Hematopoietic multipotent progenitor cell (in vitro differentiated cells): ENCODE measurements around the gene FAHD1. TPM values are rescaled to one million over a fixed set of nuclear protein-coding genes. Genes with fewer than 3 reads are reported as not detected.
A peak's percentile ranks its signal among the peaks of the same experiment; 100 is the strongest.

Experiments used
- DNase-seq, 3 donors: peaks; one replicate each; pipeline ENCODE4 v3.0.0-alpha.2; 2011 to 2015; ENCODE audit warnings: low read depth in 2 of 3, low spot score in 2 of 3
- total RNA-seq: library from RNA; depleted of rRNA; stranded (reverse); fragments of >200 nt; gene quantifications from one replicate; pipeline ENCODE4 v1.2.3, GENCODE V29; 2012

Gene FAHD1
- total RNA-seq, 1 donor = 46.6 TPM

DNA sequence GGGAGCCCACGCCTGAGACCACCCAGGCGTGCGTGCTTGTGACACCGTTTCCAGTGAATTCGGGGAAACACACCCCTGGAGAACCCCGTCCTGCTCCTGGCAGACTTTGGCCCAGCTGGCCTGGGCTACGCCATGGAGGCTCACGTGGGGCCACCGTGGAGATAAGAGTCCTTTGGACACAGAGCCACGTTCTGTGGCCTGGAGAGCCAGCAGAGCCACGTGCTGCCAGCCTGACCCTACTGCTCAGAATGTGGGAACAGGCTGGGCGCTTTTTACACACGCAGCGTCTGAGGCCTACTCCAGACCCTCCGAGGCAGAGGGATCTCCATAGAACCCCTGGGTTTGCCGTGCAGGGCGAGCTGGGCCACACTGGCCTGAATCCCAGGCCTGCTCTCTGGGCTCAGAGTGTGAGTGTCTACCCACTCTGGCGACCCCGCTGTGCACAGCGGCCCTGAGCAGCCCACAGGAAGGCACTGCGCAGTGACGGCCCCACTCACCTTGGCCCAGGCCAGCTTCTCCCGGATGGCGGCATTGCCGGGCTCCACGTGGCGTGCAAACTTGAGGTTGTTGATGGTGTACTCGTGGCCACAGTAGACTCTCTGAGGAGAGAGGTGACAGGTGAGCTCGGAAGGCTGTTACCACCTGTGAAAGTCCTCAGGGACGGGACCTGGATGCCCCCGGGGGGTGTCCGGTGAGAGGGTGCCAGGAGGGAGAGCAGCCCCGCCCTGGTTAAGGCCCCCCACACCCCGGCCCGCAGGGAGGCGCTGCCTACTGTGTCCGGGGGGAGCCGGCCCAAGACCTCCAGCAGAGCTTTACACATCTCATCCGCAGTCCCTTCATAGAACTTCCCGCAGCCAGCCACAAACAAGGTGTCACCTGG, 10.4 kb upstream of the FAHD1 start:
- no peak for DNase-seq

DNA sequence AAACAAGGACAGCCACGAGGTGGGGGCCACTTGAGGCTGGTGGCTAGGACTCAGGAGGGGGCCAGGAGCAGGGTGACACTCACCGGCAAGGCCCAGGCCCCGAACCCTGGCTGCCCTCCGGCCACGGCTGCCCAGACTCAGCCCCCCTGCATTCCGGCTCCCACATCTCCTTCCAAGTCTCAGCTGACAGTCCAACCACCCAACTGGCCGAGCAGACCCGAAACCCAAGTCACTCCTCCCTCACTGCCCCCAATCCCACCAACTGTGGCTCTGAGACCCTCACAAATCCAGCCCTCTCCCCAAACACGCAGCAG, 9.8 kb upstream of the FAHD1 start:
- no peak for DNase-seq

DNA sequence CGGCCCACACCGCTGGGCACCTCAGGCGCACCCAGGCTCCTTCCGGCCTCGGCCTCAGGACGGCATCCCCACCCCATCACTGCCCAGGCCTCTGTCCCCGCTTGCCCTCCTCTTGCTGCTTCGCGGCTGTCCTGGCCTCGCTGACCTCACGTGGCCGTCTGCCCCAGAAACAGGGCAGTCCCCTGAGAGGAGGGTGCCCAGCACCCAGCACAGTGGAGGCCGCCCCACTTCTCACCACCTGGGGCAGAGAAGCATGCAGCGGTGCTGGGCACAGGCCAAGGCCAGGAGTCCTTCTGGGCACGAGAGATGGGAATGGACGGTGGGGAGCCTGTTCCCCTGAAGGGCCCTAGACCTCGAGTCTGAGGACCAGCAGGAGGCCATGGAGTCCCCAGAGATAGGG, 9.3 kb upstream of the FAHD1 start:
- no peak for DNase-seq

DNA sequence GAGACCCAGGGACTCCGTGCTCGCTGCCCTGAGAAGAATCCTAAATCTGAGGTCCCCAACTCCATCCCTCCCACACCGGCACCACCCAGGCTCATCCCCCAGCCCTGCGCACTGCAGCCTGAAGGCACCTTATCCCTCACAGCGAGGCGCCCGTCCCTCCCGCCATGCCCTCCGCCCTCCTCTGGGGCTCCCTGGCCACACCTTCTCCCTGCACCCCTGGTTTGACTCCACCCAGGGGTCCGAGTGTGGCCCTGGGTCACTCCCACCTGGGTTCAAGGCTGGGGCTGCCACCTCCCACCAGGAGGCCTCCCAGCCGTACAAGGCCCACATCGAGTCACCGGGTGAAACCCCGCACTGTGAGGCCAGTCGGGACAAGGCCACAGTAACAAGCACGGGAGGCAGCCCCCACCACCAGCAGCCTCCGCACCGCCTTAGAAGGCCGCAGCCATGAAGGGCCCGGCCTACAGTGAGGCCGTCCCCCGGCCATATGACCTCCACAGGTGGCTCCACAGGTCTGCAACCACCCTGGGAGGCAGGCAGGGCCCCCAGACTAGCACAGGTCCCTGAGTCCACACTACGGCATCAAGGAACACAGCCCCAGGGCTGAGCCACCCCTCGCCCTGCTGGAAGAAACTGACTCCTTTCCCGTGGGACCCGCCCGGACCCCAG, 8.7 kb upstream of the FAHD1 start:
- DNase-seq = no peak

DNA sequence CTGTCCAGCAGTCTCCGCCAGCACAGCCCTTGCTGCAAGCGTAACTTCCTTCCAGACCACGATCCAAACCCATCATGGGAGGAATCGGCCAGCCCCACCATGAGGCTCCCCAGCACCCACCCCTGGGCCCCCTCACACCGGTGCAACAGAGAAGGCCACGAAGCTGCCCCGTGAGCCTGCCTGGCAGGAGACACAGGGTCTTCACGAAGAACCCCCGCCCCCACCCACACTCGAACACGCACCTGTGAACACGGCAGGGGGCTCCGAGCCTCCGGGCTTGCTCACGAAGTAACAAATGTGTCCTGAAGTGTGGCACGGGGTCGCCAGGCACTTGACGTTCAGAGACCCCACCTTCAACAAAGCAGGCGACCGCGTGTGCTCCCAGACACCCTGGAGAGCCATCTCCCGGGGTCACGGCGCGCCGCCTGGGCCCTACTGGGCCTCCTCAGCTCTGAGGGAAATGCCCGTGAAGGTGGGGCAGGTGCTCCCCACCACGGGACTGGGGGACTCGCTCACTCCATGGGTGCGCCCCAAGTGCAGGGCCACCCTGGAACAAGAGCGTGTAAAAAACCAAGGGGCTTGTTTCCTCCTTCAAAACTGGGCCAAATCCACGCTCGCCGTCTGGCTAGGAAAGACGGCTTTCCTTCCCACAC, 8.0 kb upstream of the FAHD1 start:
- DNase-seq = no peak

DNA sequence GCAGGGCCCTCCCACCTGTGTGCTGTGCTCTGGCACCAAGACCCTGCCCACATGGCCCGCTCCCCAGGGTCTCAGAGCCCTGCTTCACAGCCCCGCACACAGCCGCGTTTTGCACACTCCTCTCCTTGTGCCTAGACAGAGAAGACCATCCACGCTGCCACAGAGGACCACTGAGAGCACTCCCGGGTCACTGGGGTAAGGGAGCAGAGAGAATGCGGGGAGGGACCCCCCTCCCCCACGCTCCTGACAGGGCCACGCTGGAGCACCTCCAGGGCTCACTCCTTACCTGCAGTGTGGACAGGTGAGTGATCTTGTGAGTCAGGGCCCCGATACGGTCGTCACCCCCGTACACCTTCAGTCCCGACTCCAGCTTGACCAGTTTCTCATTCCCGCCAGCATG, 7.4 kb upstream of the FAHD1 start:
- no peak for DNase-seq

DNA sequence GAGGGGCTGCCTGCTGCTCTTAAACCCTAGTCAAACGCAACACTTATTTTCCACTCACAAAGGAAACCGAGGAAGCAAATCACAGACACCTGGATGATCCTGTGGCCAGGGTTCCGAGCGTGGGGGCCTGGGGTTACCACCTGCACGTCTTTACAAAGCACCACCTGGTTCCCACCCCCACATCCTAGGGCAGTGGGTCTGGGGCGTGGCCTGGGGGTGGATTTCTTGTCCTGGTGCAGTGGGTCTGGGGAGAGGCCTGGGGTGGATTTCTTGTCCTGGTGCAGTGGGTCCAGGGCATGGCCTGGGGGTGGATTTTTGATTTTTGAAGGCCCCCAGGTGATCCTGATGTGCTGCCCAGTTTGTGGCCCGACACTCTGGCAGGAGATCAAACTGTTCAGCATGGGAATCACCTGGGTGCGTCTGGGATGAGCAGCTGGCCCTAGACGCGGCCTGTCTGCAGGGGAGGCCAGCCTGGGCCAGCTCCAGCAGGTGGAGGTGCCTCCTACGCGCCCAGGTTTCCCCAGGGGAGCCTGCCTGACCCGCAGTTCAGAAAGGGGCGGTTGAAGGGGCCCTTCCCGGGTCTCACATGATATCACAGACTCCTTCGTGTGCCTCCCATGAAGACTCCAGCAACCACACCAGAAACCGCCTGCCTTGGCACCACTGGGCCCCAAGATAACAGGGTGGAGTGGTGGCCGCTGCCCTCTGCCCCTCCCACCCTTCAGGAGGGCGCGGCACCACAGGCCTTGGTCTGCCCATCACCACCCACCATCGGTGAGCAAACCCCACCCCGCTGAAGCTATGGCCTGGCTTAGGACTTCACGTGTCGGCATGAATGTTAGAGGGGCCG, 6.7 kb upstream of the FAHD1 start:
- no peak for DNase-seq

DNA sequence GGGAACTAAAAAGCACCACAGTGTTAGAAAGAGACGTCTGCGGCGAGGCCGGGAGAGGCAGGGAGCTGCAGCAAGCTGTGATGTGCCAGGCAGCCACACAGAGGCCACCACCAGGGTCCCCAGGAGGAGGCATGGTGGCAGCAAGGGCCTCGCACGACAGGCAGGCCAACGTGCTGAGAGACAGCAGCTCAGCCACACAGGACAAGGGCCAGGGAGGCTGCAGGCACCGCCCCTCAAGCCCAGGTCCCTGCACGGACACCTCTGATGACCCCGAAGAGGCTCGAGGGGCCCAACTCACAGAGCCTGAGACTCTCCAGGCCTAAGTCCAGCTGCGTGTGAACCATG, 6.1 kb upstream of the FAHD1 start:
- DNase-seq = no peak

DNA sequence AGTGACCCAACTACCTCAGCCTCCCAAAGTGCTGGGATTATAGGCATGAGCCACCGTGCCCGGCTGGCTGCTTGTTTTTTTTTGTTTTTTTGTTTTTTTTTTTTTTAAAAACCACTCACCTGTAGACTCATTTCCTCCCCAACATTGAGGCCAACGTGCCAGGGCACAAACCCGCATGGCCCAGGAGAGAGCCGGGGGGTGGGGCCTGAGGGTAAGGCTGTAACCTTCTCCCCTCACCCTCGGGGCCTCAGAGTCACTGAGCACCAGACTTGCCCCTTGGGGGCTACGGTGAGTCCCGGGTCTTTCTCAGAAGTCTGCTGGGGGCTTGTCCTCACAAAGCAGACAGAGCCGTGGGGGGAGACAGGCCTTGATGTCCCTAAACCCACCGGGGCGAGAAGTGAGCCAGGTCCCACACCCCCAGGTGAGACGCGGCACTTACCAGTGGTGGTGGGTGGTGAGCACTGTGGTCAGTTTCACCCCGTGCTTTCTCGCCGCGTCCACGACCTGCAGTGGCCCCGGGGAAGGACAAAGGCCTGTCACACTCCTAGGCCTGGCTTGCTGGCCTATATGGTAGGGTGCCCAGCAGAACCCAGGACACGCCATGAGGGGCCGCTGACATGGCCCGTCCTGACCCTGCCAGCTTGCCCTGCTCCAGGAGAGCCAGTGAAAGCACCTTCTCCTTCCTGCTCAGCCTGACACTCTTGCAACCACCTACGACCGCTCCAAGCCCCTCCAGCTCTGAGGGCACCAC, 5.0 kb upstream of the FAHD1 start:
- no peak for DNase-seq

DNA sequence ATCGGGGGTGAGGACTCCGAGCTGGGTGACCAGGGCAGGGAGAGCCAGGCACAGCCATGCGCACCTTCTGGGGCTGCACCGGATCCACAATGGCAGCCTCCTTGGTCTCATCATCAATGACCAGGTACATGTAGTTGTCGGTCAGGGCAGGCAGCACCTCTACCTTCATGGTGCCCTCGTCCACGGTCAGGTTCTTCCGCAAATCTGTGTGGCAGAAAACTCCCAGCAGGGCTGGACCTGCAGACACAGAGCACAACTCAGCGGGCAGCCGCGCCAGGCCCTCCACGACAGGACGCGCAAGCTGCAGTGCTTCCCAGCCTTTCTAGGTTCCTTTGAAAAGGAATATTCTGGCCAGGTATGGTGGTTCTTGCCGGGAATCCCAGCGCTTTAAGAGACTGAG, 4.2 kb upstream of the FAHD1 start:
- DNase-seq = no peak

DNA sequence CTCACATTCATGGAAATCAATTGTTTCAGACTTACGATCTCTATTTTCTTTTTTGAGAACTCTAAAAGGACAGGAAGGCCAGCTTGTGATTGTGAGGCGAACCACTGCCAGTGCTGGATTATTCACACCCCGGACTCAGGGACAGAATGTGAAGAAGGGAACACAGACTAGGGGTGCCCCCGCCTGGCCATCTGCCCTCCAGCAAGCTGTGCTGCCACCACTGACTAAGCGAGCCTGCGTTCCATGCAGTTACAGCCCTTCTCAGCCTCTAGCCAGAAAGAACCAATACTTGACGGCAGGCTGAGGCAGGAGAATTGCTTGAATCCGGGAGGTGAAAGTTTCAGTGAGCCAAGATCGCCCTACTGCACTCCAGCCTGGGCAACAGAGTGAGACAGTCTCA, 3.2 kb upstream of the FAHD1 start:
- peak in 2 of 3 donors; percentile 40 for DNase-seq

DNA sequence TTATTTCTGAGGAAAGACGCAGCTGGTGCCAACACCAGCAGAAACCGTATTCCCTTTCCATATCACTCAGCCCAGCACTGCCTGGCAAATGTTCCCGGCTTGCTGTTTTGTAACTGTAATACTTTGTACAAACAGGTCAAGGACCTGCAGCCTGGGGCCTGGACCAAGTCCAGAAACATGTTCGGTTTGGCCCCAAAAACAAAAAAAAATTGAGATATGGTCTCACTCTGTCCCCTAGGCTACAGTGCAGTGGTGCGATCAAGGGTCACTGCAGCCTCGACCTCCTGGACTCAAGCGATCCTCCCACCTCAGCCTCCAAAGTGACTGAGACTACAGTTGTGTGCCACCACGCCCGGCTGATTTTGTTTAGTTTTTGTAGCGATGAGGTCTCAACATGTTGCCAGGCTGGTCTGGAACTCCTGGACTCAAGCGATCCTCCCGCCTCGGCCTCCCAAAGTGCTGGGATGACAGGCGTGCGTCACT, 1.6 kb upstream of the FAHD1 start:
- DNase-seq = no peak

DNA sequence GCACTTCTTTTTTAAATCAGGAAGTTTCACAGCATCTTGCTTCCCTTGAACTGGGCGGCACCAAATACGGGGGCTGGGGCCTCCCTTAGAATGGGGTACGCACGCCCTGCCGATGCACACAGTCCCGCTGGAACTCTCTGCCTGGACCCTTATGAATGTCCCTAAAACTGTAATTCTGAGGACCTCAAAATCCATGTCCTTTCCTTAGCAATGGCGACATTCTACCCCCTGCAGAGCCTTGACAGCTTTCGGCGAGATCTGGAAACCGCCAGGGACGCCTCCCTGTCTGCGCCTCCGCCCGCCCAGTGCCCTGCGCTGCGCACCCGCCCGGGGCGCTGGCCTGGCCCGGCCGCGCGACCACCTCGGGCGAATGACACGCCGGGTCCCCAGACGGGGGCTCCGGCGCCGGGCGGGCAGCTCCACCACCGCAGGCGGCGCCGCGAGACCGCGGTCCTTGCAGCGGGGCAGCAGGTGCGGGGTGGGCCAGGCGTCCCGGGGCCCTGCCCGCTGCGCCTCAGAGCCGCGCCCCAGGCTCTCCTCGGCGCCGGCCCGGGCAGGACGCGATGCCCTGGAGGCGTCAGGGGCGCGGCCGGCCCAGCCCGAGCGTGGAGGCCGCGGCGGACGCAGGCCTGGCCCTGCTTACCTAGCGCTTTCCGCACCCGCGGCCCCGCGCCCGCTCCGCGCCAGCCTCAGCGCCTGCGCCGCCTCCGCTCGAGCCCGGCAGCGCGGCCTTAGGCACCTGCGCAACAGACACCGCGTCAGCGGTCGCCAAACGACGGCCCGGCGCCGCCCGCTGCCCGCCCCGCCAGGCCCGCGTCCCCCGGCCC, 929 bp upstream of the FAHD1 start:
- peak; percentile 72 to 77 (median 73) for DNase-seq

DNA sequence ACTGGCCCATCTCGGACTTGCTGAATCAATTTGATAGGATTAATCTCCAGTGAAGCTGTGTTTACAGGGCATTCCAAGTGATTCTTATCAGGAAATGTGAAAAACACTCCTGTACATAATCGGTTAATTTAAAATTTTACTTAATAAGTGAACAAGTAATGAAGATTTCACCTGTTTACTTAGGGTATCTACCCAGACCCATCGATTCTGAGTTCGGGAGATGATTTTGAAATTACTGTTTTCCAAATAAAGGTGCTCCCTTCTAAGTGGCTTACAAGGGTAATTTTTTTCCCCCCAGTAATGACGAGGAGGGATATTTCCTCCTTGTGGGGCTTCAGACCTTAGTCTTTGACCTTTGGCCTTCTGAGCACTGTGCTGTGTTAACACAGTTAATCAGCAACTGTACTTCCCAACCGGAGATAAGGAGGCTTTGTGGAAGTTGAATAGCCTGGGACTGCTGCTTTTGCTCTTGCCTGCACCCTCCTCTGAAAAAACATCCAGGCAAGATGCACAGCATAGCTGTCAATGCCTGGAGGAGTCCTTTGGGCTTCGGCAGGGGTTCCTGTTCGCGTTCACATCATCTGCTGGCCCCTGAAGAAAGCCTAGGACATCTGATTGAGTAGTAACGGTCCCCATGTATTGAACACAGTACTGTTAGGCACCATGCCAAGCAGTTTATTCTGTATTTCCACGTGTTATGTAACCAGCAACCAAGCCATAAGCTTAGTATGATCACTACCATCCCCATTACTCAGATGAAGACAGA, 1.8 kb downstream of the FAHD1 start:
- no peak for DNase-seq

DNA sequence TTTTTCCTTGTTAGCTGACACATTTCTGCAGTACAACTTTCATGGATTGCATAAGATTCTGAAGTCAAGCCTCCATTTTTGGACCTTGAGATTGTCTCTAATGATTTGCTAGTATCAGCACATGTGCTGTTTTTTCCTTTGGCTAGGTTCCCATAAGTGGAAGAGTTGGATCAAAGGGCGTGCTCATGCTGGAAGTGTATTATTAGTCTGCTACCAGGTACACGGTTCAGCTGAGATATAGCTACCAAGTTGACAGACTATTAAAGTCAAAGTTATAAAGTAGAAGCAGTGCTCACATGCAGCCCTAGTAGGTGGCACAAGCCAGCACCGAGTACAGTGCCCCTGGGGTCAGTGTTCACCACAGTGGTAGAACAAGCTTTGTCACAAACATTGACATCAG, 3.2 kb downstream of the FAHD1 start:
- no peak for DNase-seq

DNA sequence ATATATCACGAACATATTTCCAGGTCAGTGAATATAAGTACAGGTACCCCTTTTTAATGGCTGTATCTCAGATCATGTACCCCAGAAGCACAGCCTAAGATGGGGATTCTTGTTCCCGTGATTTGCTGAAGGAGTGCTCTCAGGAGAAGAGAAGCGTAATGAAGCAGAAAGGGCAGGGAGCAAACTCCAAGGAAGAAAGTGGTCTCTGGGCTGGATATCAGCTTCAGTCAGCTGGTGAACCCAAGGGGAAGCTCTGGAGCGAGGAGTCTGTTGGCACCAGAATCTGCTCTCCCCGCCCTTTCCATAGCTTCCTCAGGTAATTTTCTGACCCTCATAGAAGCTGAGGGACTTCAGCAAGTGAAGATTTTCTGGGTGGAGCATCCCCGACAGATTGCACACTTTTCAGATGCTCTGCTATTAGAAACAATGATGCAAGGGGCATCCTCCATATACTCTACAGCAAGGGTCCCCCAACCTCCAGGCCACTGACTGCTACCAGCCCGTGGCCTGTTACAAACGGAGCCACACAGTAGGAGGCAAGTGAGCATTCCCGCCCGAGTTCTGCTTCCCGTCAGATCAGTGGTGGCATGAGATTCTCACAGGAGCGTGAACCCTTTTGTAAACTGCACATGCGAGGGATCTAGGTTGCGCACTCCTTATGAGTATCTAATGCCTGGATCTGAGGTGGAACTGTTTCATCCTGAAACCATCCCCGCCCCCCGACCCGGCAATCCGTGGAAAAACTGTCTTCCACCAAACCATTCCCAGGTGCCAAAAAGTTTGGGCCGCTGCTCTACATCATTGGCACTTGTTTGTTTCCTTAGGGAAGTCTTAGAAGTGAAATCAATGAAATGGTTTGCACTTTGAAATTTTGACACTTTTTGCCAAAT, 4.4 kb downstream of the FAHD1 start:
- no peak for DNase-seq

DNA sequence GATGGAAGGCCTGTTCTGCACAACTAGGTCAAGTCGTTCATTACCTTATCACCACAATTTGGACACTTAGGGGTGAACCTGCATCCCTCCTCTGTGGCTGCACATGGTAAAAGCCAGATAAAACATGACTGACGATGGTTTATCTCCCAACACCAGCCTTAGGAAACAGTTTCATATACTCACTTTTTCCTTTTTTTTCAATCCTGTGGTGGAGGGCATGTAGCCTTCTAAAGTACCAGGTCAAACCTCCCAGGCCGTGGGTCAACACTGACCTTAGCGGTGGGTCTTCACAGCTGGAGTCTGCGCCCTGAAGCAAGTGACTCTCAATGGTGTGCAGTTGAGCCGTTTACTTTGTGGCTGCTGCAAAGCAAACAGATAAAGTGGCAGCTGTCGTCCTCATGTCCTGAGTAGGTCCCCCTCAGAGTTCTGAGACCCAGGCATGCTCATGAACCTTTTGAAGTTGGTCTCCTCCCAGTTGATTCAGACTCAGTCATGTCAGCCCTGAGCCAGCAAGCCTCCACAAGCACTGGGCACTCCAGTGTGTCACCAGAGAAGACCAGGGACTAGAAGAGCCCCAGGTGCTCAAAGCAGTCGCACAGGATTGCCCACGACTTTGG, 5.9 kb downstream of the FAHD1 start:
- DNase-seq = peak in 1 of 3 donors; percentile 15
